Measurements from ENCODE around the gene CTSC. TPM values are rescaled to one million over a fixed set of nuclear protein-coding genes. Genes with fewer than 3 reads are reported as not detected.

Gene CTSC
- total and polyA plus RNA-seq, 2 of the 13 experiments (the other 11 are each of a cell fraction or from before 2014, with no cell fraction given) = 144 to 210 TPM

GRCh38 chr11:88320149-88320559 is 17.4 kb downstream of the CTSC start (continued):
- TF ChIP-seq ZNF704 (CRISPR knock-in tag; IDR thresholded peaks at IDR 0.05; ENCODE audit: borderline replicate concordance) (no peak), KLF11 (CRISPR knock-in tag; IDR thresholded peaks at IDR 0.05) (no peak)

- Histone ChIP-seq H3K36me3 (replicated peaks in 1 of 2; ENCODE audit: control insufficient read depth in 1 of 2, insufficient read depth in 2 of 2, low read length in 2 of 2) (no peaks in the 10 kb centered on the region), H3K4me3 (replicated peaks in 1 of 3; ENCODE audit: insufficient read depth in 1 of 3, low read depth in 2 of 3, low read length in 3 of 3) (no peak overlapping the region), H3K4me2 (ENCODE audit: low read depth, low read length) (no peak overlapping the region), H3K79me2 (ENCODE audit: insufficient read depth, low read length) (no peaks in the 10 kb centered on the region), H3K27ac (ENCODE audit: extremely low read length, insufficient read depth, low read length) (no peak overlapping the region), H3K9ac (ENCODE audit: insufficient read depth, low read depth, low read length) (no peak overlapping the region), H3K9me3 (ENCODE audit: low read length) (no peaks in the 10 kb centered on the region), H2AFZ (ENCODE audit: low read length) (no peak overlapping the region), H4K20me1 (ENCODE audit: insufficient read depth, low read length) (no peaks in the 10 kb centered on the region), H3K27me3 (ENCODE audit: control insufficient read depth in 1 of 2, insufficient read depth in 2 of 2, low read length in 2 of 2) (no peaks in the 10 kb centered on the region), H3K4me1 (ENCODE audit: insufficient read depth, low read length) (no peaks in the 10 kb centered on the region)
- DNase-seq (ENCODE audit: low spot score) (no peak), ATAC-seq (no peak), FAIRE-seq (no peak)
- in situ Hi-C loops (cut with HindIII; ENCODE audit: extremely low pct_ligation_motif_present, low pct_unique_long_range_greater_than_20kb) (no loop called here), intact Hi-C loops (cut with micrococcal nuclease; ENCODE audit: unreplicated experiment) (no loop called here)
- BruUV-seq (replicated peaks) = no TSS peak
- POLR2A ChIA-PET = no interaction called here
- CTCF ChIA-PET (ENCODE audit: low intra/inter-chr PET ratio, low total read pairs) = no interaction called here
- 53% methylated on average over 2 of the region's 2 CpGs for WGBS (ENCODE audit: low lambda C conversion rate)
- TF ChIP-seq ZUFSP (CRISPR knock-in tag; IDR thresholded peaks at IDR 0.05; ENCODE audit: borderline replicate concordance) = no peak
- no peak for TF ChIP-seq HMG20B (CRISPR knock-in tag; conservative IDR thresholded peaks at IDR 0.05)
- no peak for TF ChIP-seq HOXD1 (CRISPR knock-in tag; IDR thresholded peaks at IDR 0.05)
- TF ChIP-seq TFDP2 (CRISPR knock-in tag; IDR thresholded peaks at IDR 0.05) = no peak
- no peak for TF ChIP-seq ZNF784 (CRISPR knock-in tag; IDR thresholded peaks at IDR 0.05; ENCODE audit: borderline replicate concordance)
- no peak for TF ChIP-seq ZNF674 (CRISPR knock-in tag; IDR thresholded peaks at IDR 0.05; ENCODE audit: low read depth)
- TF ChIP-seq ZKSCAN8 (CRISPR knock-in tag; IDR thresholded peaks at IDR 0.05; ENCODE audit: borderline replicate concordance) = no peak
- no peak for TF ChIP-seq POLR2G (IDR thresholded peaks at IDR 0.05; ENCODE audit: low read depth, low read length)
- no peak for TF ChIP-seq NFKB2 (CRISPR knock-in tag; IDR thresholded peaks at IDR 0.05; ENCODE audit: borderline replicate concordance)
- no peak for TF ChIP-seq ATF3 (CRISPR knock-in tag; IDR thresholded peaks at IDR 0.05)
- no peak for TF ChIP-seq CREB1 (IDR thresholded peaks at IDR 0.05)
- no peak for TF ChIP-seq CREB1 (CRISPR knock-in tag; IDR thresholded peaks at IDR 0.05)
- TF ChIP-seq BATF2 (CRISPR knock-in tag; IDR thresholded peaks at IDR 0.05) = no peak
- TF ChIP-seq TAF1 (CRISPR knock-in tag; IDR thresholded peaks at IDR 0.05) = no peak
- no peak for TF ChIP-seq GTF2F1 (IDR thresholded peaks at IDR 0.05; ENCODE audit: low read length)
- no peak for TF ChIP-seq MZF1 (CRISPR knock-in tag; IDR thresholded peaks at IDR 0.05; ENCODE audit: borderline replicate concordance)
- TF ChIP-seq EHMT2 (IDR thresholded peaks at IDR 0.05; ENCODE audit: borderline replicate concordance, low read depth, low read length) = no peak
- no peak for TF ChIP-seq NBN (conservative IDR thresholded peaks at IDR 0.05)
Measured at GRCh38 chr11:88318017-88318416, 19.5 kb downstream of the CTSC start.
